HCT116 (cell line): Measurements from ENCODE around the gene BCL11B. TPM values are rescaled to one million over a fixed set of nuclear protein-coding genes. Genes with fewer than 3 reads are reported as not detected.

Experiments used
- ATAC-seq: fragments of 200-7000 bp; cut with Tn5 transposase; 2 replicates; pipeline ENCODE4 v1.9.1; 2020; ENCODE audit warnings: mild to moderate bottlenecking, moderate library complexity
- BruUV-seq: library from RNA; stranded (reverse); fragments of 400-500 nt; replicated peaks from 2 replicates; lab custom pipeline; 2021; lab: Mats Ljungman, UMichigan
- CTCF ChIA-PET: fragments of 300-600 bp; sonication (Branson Sonifier 250); formaldehyde crosslinking; loops from one replicate; lab custom pipeline; 2021; ENCODE audit warnings: antibody characterized with exemption; lab: Charles Lee
- POLR2A ChIA-PET: fragments of 300-600, 350-600 bp; sonication (Branson Sonifier 250); formaldehyde crosslinking; loops from one replicate; lab custom pipeline; 2021; ENCODE audit warnings: antibody characterized with exemption; lab: Charles Lee
- RAD21 ChIA-PET, 2 experiments: fragments of 300-600 bp; sonication (Branson Sonifier 250); formaldehyde crosslinking; loops; one replicate each; lab custom pipeline; 2023; ENCODE audit warnings: low total read pairs in 2 of 2; ENCODE audit not compliant: uncharacterized antibody in 2 of 2, unreplicated experiment in 2 of 2, low non-redundant PET in 1 of 2; lab: Charles Lee
- DNase-seq: peaks from one replicate; pipeline ENCODE4 v3.0.0-alpha.2; 2010; ENCODE audit warnings: low read depth, low spot score
- H2AFZ ChIP-seq: fragments of 200-600 bp; shearing (Covaris generic), sonication (generic); 2 replicates; pipeline ENCODE4 v1.6.1; 2017; ENCODE audit warnings: low read depth, mixed run types, mixed read lengths, antibody characterized with exemption, low read length; ENCODE audit not compliant: poor library complexity, severe bottlenecking
- H3K27ac ChIP-seq: 2 replicates; pipeline ENCODE4 v1.5.1; 2012; ENCODE audit warnings: low read depth, low read length
- H3K27me3 ChIP-seq: fragments of 200-600 bp; sonication (generic); 2 replicates; pipeline ENCODE4 v1.6.1; 2016; ENCODE audit warnings: mixed run types, low read length, mixed read lengths; ENCODE audit not compliant: insufficient read depth
- H3K36me3 ChIP-seq, 2 experiments: fragments of 200-500 bp in 1 of 2; fragments of 200-600 bp in 1 of 2; sonication (Bioruptor generic) in 1 of 2; sonication (generic) in 1 of 2; 2 replicates each; pipeline versions ENCODE4 v1.5.1 to v1.6.1; 2014 to 2016; ENCODE audit warnings: low read length in 2 of 2, inconsistent platforms in 1 of 2, mixed read lengths in 1 of 2, mixed run types in 1 of 2; ENCODE audit not compliant: insufficient read depth in 2 of 2, control insufficient read depth in 1 of 2
- H3K4me1 ChIP-seq, 2 experiments: fragments of 200-600 bp in 1 of 2; sonication (generic) in 1 of 2; 2 replicates each; pipeline versions ENCODE4 v1.5.1 to v1.6.1; 2012 to 2017; ENCODE audit warnings: low read length in 2 of 2, inconsistent platforms in 1 of 2, mild to moderate bottlenecking in 1 of 2, mixed read lengths in 1 of 2, mixed run types in 1 of 2, moderate library complexity in 1 of 2; ENCODE audit not compliant: insufficient read depth in 2 of 2, control insufficient read depth in 1 of 2
- H3K4me2 ChIP-seq: fragments of 200-600 bp; sonication (generic); 2 replicates; pipeline ENCODE4 v1.6.1; 2017; ENCODE audit warnings: mixed run types, low read length, mixed read lengths
- H3K4me3 ChIP-seq, 2 experiments: fragments of 200-600 bp in 1 of 2; sonication (generic) in 1 of 2; replicated peaks in 1 of 2; 2 replicates each; pipeline ENCODE4 v1.5.1; 2011 to 2016; ENCODE audit warnings: low read length in 2 of 2, control low read depth in 1 of 2, low read depth in 1 of 2, mild to moderate bottlenecking in 1 of 2, mixed read lengths in 1 of 2, mixed run types in 1 of 2
- H3K79me2 ChIP-seq: fragments of 200-600 bp; sonication (generic); 2 replicates; pipeline ENCODE4 v1.6.1; 2017; ENCODE audit warnings: mild to moderate bottlenecking, mixed run types, low read length, moderate library complexity, mixed read lengths; ENCODE audit not compliant: insufficient read depth
- H3K9ac ChIP-seq: fragments of 200-600 bp; sonication (generic); 2 replicates; pipeline ENCODE4 v1.6.1; 2016; ENCODE audit warnings: low read length, mixed read lengths
- H3K9me2 ChIP-seq: fragments of 200-600 bp; sonication (generic), shearing (Covaris generic); 2 replicates; pipeline ENCODE4 v1.6.1; 2017; ENCODE audit warnings: mixed run types, mild to moderate bottlenecking, moderate library complexity; ENCODE audit not compliant: insufficient read depth
- H3K9me3 ChIP-seq, 2 experiments: fragments of 200-500 bp in 1 of 2; fragments of 200-600 bp in 1 of 2; sonication (Bioruptor generic) in 1 of 2; sonication (generic) in 1 of 2; 2 replicates each; pipeline ENCODE4 v1.6.1; 2014 to 2017; ENCODE audit warnings: low read length in 2 of 2, mixed read lengths in 2 of 2, inconsistent platforms in 1 of 2, low read depth in 1 of 2, mild to moderate bottlenecking in 1 of 2, mixed run types in 1 of 2, moderate library complexity in 1 of 2; ENCODE audit not compliant: control insufficient read depth in 1 of 2, insufficient read depth in 1 of 2
- H4K20me1 ChIP-seq: fragments of 200-600 bp; sonication (generic), shearing (Covaris generic); 2 replicates; pipeline ENCODE4 v1.6.1; 2017; ENCODE audit warnings: mixed run types, mild to moderate bottlenecking, moderate library complexity; ENCODE audit not compliant: insufficient read depth
- CBX3 ChIP-seq: IDR thresholded peaks from 2 replicates; pipeline ENCODE4 v1.6.1; 2012; ENCODE audit warnings: low read depth
- ELF1 ChIP-seq: IDR thresholded peaks from 2 replicates; pipeline ENCODE4 v1.6.1; 2012; ENCODE audit warnings: low read depth, borderline replicate concordance
- EZH2 ChIP-seq: fragments of 200-600 bp; sonication (generic); IDR thresholded peaks from 2 replicates; pipeline ENCODE4 v1.6.1; 2017; ENCODE audit warnings: antibody characterized with exemption, mixed run types
- FOSL1 ChIP-seq: IDR thresholded peaks from 2 replicates; pipeline ENCODE4 v1.6.1; 2012; ENCODE audit warnings: low read depth
- JUND ChIP-seq: IDR thresholded peaks from 2 replicates; pipeline ENCODE4 v1.6.1; 2012
- POLR2A ChIP-seq: IDR thresholded peaks from 2 replicates; pipeline ENCODE4 v1.7.0; 2011; ENCODE audit warnings: borderline replicate concordance; ENCODE audit not compliant: insufficient read depth, insufficient read length; ENCODE audit errors: extremely low read depth
- SIN3A ChIP-seq: IDR thresholded peaks from 2 replicates; pipeline ENCODE4 v1.6.1; 2012; ENCODE audit warnings: low read depth
- SP1 ChIP-seq: IDR thresholded peaks from 2 replicates; pipeline ENCODE4 v1.6.1; 2012; ENCODE audit warnings: low read depth
- SRF ChIP-seq: IDR thresholded peaks from 2 replicates; pipeline ENCODE4 v1.6.1; 2012; ENCODE audit warnings: low read depth
- TCF7L2 ChIP-seq: IDR thresholded peaks from 2 replicates; pipeline ENCODE4 v1.7.0; 2011; ENCODE audit warnings: borderline replicate concordance, inconsistent platforms; ENCODE audit not compliant: insufficient read depth, insufficient read length; ENCODE audit errors: extremely low read depth
- intact Hi-C: fragments of 100-400 bp; cut with micrococcal nuclease; formaldehyde crosslinking; loops from 2 replicates; pipeline ENCODE4 v1.10.0; 2022
- total RNA-seq: library from RNA; stranded (reverse); gene quantifications from one replicate; pipeline ENCODE4 v1.2.1, GENCODE V29; 2021; ENCODE audit not compliant: unreplicated experiment
- TF ChIP-seq, protein P1 (sequence below), 3 experiments: fragments of 200-600 bp in 1 of 3; sonication (generic) in 1 of 3; IDR thresholded peaks in 2 of 3; conservative IDR thresholded peaks in 1 of 3; 2 replicates each; pipeline ENCODE4 v1.5.1; 2012 to 2017; ENCODE audit warnings: low read depth in 2 of 3, low read length in 2 of 3, antibody characterized with exemption in 1 of 3, borderline replicate concordance in 1 of 3, control low read depth in 1 of 3, mild to moderate bottlenecking in 1 of 3, mixed read lengths in 1 of 3, mixed run types in 1 of 3, moderate library complexity in 1 of 3; ENCODE audit not compliant: insufficient read depth in 1 of 3
- TF ChIP-seq, protein P2 (sequence below): IDR thresholded peaks from 2 replicates; pipeline ENCODE4 v1.6.1; 2012

Gene BCL11B
- total RNA-seq, 1 experiment from 2014 or later = 1.1 TPM

- H3K4me2 ChIP-seq = no peak overlapping the region
- H3K36me3 ChIP-seq = no peaks in the 10 kb centered on the region
- ChIA-PET POLR2A (no interaction called here), RAD21 (no interaction called here), CTCF (no interaction called here)
- TF ChIP-seq ELF1 = no peak
- TF ChIP-seq, protein P1, sequence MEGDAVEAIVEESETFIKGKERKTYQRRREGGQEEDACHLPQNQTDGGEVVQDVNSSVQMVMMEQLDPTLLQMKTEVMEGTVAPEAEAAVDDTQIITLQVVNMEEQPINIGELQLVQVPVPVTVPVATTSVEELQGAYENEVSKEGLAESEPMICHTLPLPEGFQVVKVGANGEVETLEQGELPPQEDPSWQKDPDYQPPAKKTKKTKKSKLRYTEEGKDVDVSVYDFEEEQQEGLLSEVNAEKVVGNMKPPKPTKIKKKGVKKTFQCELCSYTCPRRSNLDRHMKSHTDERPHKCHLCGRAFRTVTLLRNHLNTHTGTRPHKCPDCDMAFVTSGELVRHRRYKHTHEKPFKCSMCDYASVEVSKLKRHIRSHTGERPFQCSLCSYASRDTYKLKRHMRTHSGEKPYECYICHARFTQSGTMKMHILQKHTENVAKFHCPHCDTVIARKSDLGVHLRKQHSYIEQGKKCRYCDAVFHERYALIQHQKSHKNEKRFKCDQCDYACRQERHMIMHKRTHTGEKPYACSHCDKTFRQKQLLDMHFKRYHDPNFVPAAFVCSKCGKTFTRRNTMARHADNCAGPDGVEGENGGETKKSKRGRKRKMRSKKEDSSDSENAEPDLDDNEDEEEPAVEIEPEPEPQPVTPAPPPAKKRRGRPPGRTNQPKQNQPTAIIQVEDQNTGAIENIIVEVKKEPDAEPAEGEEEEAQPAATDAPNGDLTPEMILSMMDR (IDR thresholded peaks at IDR 0.05 in 2 of 3, conservative IDR thresholded peaks at IDR 0.05 in 1 of 3; ENCODE audit: borderline replicate concordance in 1 of 3, insufficient read depth in 1 of 3, low read depth in 2 of 3, low read length in 2 of 3) = no peak
- TF ChIP-seq JUND = no peak
- no peak for TF ChIP-seq CBX3
- TF ChIP-seq TCF7L2 = no peak
- TF ChIP-seq POLR2A = no peak
- TF ChIP-seq SRF = no peak
- TF ChIP-seq, protein P2, sequence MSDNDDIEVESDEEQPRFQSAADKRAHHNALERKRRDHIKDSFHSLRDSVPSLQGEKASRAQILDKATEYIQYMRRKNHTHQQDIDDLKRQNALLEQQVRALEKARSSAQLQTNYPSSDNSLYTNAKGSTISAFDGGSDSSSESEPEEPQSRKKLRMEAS = no peak
- no peak for TF ChIP-seq SIN3A
- TF ChIP-seq FOSL1 = no peak
- no peak for TF ChIP-seq SP1
- no peak for TF ChIP-seq EZH2
- H3K9me2 ChIP-seq = no peaks in the 10 kb centered on the region
- no peak overlapping the region for H3K4me3 ChIP-seq
- H3K79me2 ChIP-seq = no peaks in the 10 kb centered on the region
- intact Hi-C loops = no loop called here
- DNase-seq (no peak), ATAC-seq (no peak)
- BruUV-seq = no TSS peak
- H3K27ac ChIP-seq = no peak overlapping the region
- H4K20me1 ChIP-seq = no peaks in the 10 kb centered on the region
- no peak overlapping the region for H2AFZ ChIP-seq
- no peaks in the 10 kb centered on the region for H3K9me3 ChIP-seq
- no peaks in the 10 kb centered on the region for H3K27me3 ChIP-seq
- no peaks in the 10 kb centered on the region for H3K4me1 ChIP-seq
- no peak overlapping the region for H3K9ac ChIP-seq
These were observed 90.0 kb downstream of the BCL11B start for GRCh38 chr14:99181804-99182520.
